ENCODE results near the gene TBC1D10A. TPM values are rescaled to one million over a fixed set of nuclear protein-coding genes. Genes with fewer than 3 reads are reported as not detected.

Gene TBC1D10A
- total RNA-seq, 1 experiment from 2014 or later: 18.6 TPM

GRCh38 chr22:30296324-30296723, 30.4 kb downstream of the TBC1D10A start:
- Histone ChIP-seq H4K20me1 (ENCODE audit: insufficient read depth) (no peaks in the 10 kb centered on the region), H3K4me1 (ENCODE audit: control insufficient read depth in 1 of 2, insufficient read depth in 2 of 2, low read length in 2 of 2) (peaks cover 18 to 22% of the 10 kb centered on the region in 2 experiments), H3K9me2 (ENCODE audit: insufficient read depth) (no peaks in the 10 kb centered on the region), H3K9ac (ENCODE audit: low read length) (no peak overlapping the region), H3K27me3 (ENCODE audit: insufficient read depth, low read length) (no peaks in the 10 kb centered on the region), H3K79me2 (ENCODE audit: insufficient read depth, low read length) (no peaks in the 10 kb centered on the region), H3K4me3 (replicated peaks in 1 of 2; ENCODE audit: low read depth in 1 of 2, low read length in 2 of 2) (no peak overlapping the region), H3K9me3 (ENCODE audit: control insufficient read depth in 1 of 2, insufficient read depth in 1 of 2, low read depth in 1 of 2, low read length in 2 of 2) (no peaks in the 10 kb centered on the region), H2AFZ (ENCODE audit: low read depth, low read length, poor library complexity, severe bottlenecking) (no peak overlapping the region), H3K27ac (ENCODE audit: low read depth, low read length) (no peak overlapping the region), H3K4me2 (ENCODE audit: low read length) (no peak overlapping the region), H3K36me3 (ENCODE audit: control insufficient read depth in 1 of 2, insufficient read depth in 2 of 2, low read length in 2 of 2) (peaks cover 2 to 4% of the 10 kb centered on the region in 2 experiments; a peak in 3 of 4 replicates)
- intact Hi-C loops (cut with micrococcal nuclease): no loop called here
- DNase-seq (ENCODE audit: low read depth, low spot score): no peak
- CTCF ChIA-PET: interaction anchor here (1.1 kb wide), 1 partner anchor 30 kb away, joined by 3 read pairs; the partner anchor contains the start of gene TBC1D10A
- TF ChIP-seq SIN3A (IDR thresholded peaks at IDR 0.05; ENCODE audit: low read depth): no peak
- no peak for TF ChIP-seq EZH2 (IDR thresholded peaks at IDR 0.05)
- no peak for TF ChIP-seq TCF7L2 (IDR thresholded peaks at IDR 0.05; ENCODE audit: borderline replicate concordance, extremely low read depth, insufficient read depth, insufficient read length)
- TF ChIP-seq EZH2phosphoT487 (IDR thresholded peaks at IDR 0.05; ENCODE audit: borderline replicate concordance): no peak
- TF ChIP-seq EGR1 (IDR thresholded peaks at IDR 0.05; ENCODE audit: low read depth): no peak
- no peak for TF ChIP-seq MAX (IDR thresholded peaks at IDR 0.05)
- TF ChIP-seq JUND (IDR thresholded peaks at IDR 0.05): no peak
- no peak for TF ChIP-seq POLR2AphosphoS5 (IDR thresholded peaks at IDR 0.05; ENCODE audit: low read depth, low read length)
- no peak for TF ChIP-seq SP1 (IDR thresholded peaks at IDR 0.05; ENCODE audit: low read depth)
- TF ChIP-seq ZBTB33 (IDR thresholded peaks at IDR 0.05; ENCODE audit: extremely low read depth, insufficient replicate concordance, low read length): no peak
- no peak for TF ChIP-seq RAD21 (IDR thresholded peaks at IDR 0.05; ENCODE audit: low read depth)
- TF ChIP-seq ZNF274 (IDR thresholded peaks at IDR 0.05; ENCODE audit: low read depth, low read length): no peak
- no peak for TF ChIP-seq CTCF (IDR thresholded peaks at IDR 0.05 in 2 of 3, conservative IDR thresholded peaks at IDR 0.05 in 1 of 3; ENCODE audit: borderline replicate concordance in 1 of 3, insufficient read depth in 1 of 3, low read depth in 2 of 3, low read length in 2 of 3)
- TF ChIP-seq FOSL1 (IDR thresholded peaks at IDR 0.05; ENCODE audit: low read depth): no peak
- RAD21 ChIA-PET (ENCODE audit: low non-redundant PET in 1 of 2, low total read pairs in 2 of 2, uncharacterized antibody in 2 of 2, unreplicated experiment in 2 of 2): no interaction called here
- POLR2A ChIA-PET: no interaction called here
- BruUV-seq (replicated peaks): no TSS peak
- ATAC-seq: no peak

Measured in HCT116 (cell line).